ENCODE results near the gene MTR.

Gene MTR

DNA sequence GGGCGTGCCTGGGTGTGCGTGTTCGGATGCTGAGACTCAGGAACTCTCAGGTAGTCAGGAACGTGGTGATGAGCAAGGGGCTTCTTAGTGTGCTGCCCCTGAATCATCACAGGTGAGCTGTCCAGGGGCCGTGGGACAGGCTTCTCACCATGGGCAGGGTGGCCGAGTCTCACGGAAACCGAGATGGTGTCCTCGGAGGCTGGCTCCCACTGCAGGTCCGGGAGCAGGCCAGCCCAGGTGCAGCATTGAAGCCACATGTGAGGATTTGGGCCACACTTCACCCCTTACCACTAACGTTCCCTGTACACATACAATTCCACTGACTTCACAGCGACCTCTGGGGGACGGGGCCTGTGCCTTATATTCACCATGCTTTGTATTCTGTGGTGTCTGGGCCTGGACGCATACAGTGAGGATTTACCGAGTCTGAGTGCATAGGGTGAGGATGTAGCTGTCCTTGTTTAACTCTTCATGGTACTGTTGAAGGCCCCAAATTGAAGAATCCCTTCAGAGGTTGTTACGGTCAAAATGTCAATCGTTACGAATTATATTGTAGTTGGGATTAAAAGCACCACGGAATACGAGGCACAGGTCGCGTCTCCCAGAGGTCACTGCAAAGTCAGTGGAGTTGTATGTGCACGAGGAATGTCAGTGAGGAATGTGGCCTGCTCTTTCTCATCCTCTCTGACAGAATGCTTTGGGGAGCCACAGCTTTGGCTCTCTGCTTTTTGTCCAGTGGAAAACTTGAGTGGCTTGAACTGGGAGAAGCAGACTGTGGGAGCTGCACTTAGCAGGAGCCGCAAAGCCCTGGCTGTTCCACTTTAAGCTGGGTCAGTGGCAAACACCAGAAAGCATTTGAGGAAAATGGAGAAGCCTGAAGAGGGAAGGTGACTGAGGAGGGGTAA lies 95.3 kb downstream of the MTR start:
- no peaks in the 10 kb centered on the region for H3K27me3 ChIP-seq (ENCODE audit: low read depth, low read length)
- H4K20me1 ChIP-seq (ENCODE audit: insufficient read depth, low read length), result no peaks in the 10 kb centered on the region
- H3K4me3 ChIP-seq (ENCODE audit: low read length), result no peak overlapping the region
- H3K9me3 ChIP-seq (ENCODE audit: insufficient read depth, low read length), result no peaks in the 10 kb centered on the region
- H3K9ac ChIP-seq (ENCODE audit: low read length), result no peak overlapping the region
- no peak overlapping the region for H3K4me2 ChIP-seq (ENCODE audit: low read length)
- TF ChIP-seq EZH2phosphoT487 (IDR thresholded peaks at IDR 0.05; ENCODE audit: low read depth), result no peak
- TF ChIP-seq, protein P1, sequence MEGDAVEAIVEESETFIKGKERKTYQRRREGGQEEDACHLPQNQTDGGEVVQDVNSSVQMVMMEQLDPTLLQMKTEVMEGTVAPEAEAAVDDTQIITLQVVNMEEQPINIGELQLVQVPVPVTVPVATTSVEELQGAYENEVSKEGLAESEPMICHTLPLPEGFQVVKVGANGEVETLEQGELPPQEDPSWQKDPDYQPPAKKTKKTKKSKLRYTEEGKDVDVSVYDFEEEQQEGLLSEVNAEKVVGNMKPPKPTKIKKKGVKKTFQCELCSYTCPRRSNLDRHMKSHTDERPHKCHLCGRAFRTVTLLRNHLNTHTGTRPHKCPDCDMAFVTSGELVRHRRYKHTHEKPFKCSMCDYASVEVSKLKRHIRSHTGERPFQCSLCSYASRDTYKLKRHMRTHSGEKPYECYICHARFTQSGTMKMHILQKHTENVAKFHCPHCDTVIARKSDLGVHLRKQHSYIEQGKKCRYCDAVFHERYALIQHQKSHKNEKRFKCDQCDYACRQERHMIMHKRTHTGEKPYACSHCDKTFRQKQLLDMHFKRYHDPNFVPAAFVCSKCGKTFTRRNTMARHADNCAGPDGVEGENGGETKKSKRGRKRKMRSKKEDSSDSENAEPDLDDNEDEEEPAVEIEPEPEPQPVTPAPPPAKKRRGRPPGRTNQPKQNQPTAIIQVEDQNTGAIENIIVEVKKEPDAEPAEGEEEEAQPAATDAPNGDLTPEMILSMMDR (IDR thresholded peaks at IDR 0.05; ENCODE audit: low read depth, low read length), result no peak
- no peak overlapping the region for H2AFZ ChIP-seq (ENCODE audit: low read depth, low read length)
- H3K79me2 ChIP-seq (ENCODE audit: low read length), result no peaks in the 10 kb centered on the region
- H3K36me3 ChIP-seq (replicated peaks; ENCODE audit: low read depth, low read length), result peaks cover 59% of the 10 kb centered on the region
- H3K4me1 ChIP-seq (ENCODE audit: low read length), result no peaks in the 10 kb centered on the region
- H3K27ac ChIP-seq (ENCODE audit: low read length), result no peak overlapping the region

DNA sequence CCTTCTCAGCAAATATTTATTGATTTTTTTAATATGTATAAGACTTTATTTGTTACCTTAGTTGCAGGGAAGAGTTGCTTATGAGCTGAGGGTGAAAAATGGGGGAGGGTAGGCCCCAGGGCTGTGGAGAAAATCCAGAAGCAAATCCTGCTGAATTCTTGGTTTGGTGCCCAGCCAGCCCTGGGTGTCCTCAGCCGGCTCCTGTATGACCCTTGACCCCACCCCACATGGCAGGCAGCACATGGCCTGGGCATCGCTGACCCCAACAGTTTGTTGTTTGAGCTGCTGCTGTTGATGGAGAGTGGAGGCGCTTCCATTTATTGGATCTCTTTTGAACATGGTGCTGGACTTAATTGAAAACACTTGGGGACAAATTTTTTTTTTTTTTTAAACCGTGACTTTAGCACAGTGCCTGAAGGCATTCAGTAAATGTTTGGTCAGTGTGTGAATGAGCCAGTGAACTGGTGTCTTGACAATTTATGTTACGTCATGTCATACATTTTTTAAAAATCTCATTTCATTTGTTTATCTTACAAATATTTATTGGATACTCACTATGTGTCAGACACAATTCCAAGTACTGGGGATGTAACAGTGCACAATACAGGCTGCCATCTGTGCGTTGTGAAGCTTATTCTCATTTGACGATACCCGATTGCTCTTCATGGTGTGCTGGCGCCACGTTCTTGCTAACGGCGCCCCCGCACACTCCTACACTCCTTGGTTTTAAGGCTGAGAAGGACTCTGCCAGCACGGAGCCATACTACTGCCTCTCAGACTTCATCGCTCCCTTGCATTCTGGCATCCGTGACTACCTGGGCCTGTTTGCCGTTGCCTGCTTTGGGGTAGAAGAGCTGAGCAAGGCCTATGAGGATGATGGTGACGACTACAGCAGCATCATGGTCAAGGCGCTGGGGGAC lies 98.8 kb downstream of the MTR start:
- Histone ChIP-seq H3K9me3 (ENCODE audit: insufficient read depth, low read length) (no peaks in the 10 kb centered on the region), H3K79me2 (ENCODE audit: low read length) (no peaks in the 10 kb centered on the region), H3K9ac (ENCODE audit: low read length) (no peak overlapping the region), H3K4me3 (ENCODE audit: low read length) (no peak overlapping the region), H3K4me1 (ENCODE audit: low read length) (no peaks in the 10 kb centered on the region), H3K36me3 (replicated peaks; ENCODE audit: low read depth, low read length) (peaks cover 69% of the 10 kb centered on the region), H3K4me2 (ENCODE audit: low read length) (no peak overlapping the region), H3K27me3 (ENCODE audit: low read depth, low read length) (no peaks in the 10 kb centered on the region), H2AFZ (ENCODE audit: low read depth, low read length) (no peak overlapping the region), H4K20me1 (ENCODE audit: insufficient read depth, low read length) (no peaks in the 10 kb centered on the region), H3K27ac (ENCODE audit: low read length) (no peak overlapping the region)
- TF ChIP-seq EZH2phosphoT487 (IDR thresholded peaks at IDR 0.05; ENCODE audit: low read depth), result no peak
- TF ChIP-seq, protein P1 (IDR thresholded peaks at IDR 0.05; ENCODE audit: low read depth, low read length), result no peak

- TF ChIP-seq EZH2phosphoT487 (IDR thresholded peaks at IDR 0.05; ENCODE audit: low read depth), result no peak
- TF ChIP-seq, protein P1 (IDR thresholded peaks at IDR 0.05; ENCODE audit: low read depth, low read length), result no peak
- H3K27me3 ChIP-seq (ENCODE audit: low read depth, low read length), result no peaks in the 10 kb centered on the region
- H3K4me3 ChIP-seq (ENCODE audit: low read length), result no peak overlapping the region
- H3K79me2 ChIP-seq (ENCODE audit: low read length), result no peaks in the 10 kb centered on the region
- H3K4me1 ChIP-seq (ENCODE audit: low read length), result 0 out of 2 replicates have a peak, but pooled peaks cover 3% of the 10 kb centered on the region
- H3K4me2 ChIP-seq (ENCODE audit: low read length), result no peak overlapping the region
- no peak overlapping the region for H3K27ac ChIP-seq (ENCODE audit: low read length)
- no peaks in the 10 kb centered on the region for H3K9me3 ChIP-seq (ENCODE audit: insufficient read depth, low read length)
- H4K20me1 ChIP-seq (ENCODE audit: insufficient read depth, low read length), result no peaks in the 10 kb centered on the region
- H3K9ac ChIP-seq (ENCODE audit: low read length), result no peak overlapping the region
- H2AFZ ChIP-seq (ENCODE audit: low read depth, low read length), result no peak overlapping the region
- peaks cover 69% of the 10 kb centered on the region for H3K36me3 ChIP-seq (replicated peaks; ENCODE audit: low read depth, low read length)
Observed at GRCh38 chr1:236895665-236896387, 100.7 kb downstream of the MTR start.
